Measurements from ENCODE around the gene CYP4F22. TPM values are rescaled to one million over a fixed set of nuclear protein-coding genes. Genes with fewer than 3 reads are reported as not detected.

CYP4F22 gene
- total RNA-seq, 2 experiments from 2014 or later: not detected

GRCh38 chr19:15564534-15565168 lies 56.3 kb downstream of the CYP4F22 start:
- H3K27ac ChIP-seq (ENCODE audit: low read depth, low read length, poor library complexity, severe bottlenecking): no peak overlapping the region
- no TSS peak for BruUV-seq (replicated peaks)
- no peaks in the 10 kb centered on the region for H3K79me2 ChIP-seq (ENCODE audit: insufficient read depth, low read depth, low read length)
- no peaks in the 10 kb centered on the region for H3K9me2 ChIP-seq (ENCODE audit: insufficient read depth, low read length)
- ChIA-PET POLR2A (interaction anchor here (0.6 kb wide), 2 partner anchors 509 to 681 kb away, joined by 3 to 5 read pairs; no protein-coding TSS in a partner anchor), CTCF (ENCODE audit: unreplicated experiment) (no interaction called here)
- no peaks in the 10 kb centered on the region for H4K20me1 ChIP-seq (ENCODE audit: insufficient read depth, low read length)
- intact Hi-C loops (cut with micrococcal nuclease; ENCODE audit: unreplicated experiment): no loop called here
- H3K4me3 ChIP-seq (ENCODE audit: low read depth, low read length, poor library complexity, severe bottlenecking): no peak overlapping the region
- no peak overlapping the region for H2AFZ ChIP-seq (ENCODE audit: low read length)
- no peak overlapping the region for H3K4me2 ChIP-seq (ENCODE audit: low read length)
- no peaks in the 10 kb centered on the region for H3K4me1 ChIP-seq (ENCODE audit: insufficient read depth, low read length, poor library complexity, severe bottlenecking)
- DNase-seq (ENCODE audit: low spot score): no peak
- TF ChIP-seq EZH2phosphoT487 (IDR thresholded peaks at IDR 0.05; ENCODE audit: borderline replicate concordance, low read depth, low read length) (no peak), CTCF (conservative IDR thresholded peaks at IDR 0.05; ENCODE audit: low read length) (no peak)
- no peaks in the 10 kb centered on the region for H3K9me3 ChIP-seq (ENCODE audit: low read length)
- H3K36me3 ChIP-seq (ENCODE audit: insufficient read depth, low read length): no peaks in the 10 kb centered on the region

DNA sequence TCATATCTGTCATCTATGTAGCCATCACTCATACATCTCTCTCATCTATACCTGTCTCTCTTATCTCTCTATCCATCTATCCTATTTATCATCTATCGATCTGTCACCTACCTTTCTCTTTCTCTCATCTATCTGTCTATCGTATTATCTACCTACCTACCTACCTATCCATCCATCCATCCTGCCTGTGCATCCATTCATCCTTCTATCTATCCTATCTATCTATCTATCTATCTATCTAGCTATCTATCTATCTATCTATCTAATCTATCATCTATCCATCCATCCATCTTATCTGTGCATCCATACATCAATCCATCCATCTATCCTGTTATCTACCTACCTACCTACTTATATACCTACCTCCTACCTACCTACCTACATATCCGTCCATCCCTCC lies 62.1 kb downstream of the CYP4F22 start:
- H3K4me1 ChIP-seq (ENCODE audit: insufficient read depth, low read length, poor library complexity, severe bottlenecking): no peaks in the 10 kb centered on the region
- no peaks in the 10 kb centered on the region for H4K20me1 ChIP-seq (ENCODE audit: insufficient read depth, low read length)
- H3K27ac ChIP-seq (ENCODE audit: low read depth, low read length, poor library complexity, severe bottlenecking): no peak overlapping the region
- BruUV-seq (replicated peaks): no TSS peak
- no peaks in the 10 kb centered on the region for H3K9me3 ChIP-seq (ENCODE audit: low read length)
- CTCF ChIA-PET (ENCODE audit: unreplicated experiment): no interaction called here
- POLR2A ChIA-PET: no interaction called here
- intact Hi-C loops (cut with micrococcal nuclease; ENCODE audit: unreplicated experiment): no loop called here
- no peak overlapping the region for H3K4me3 ChIP-seq (ENCODE audit: low read depth, low read length, poor library complexity, severe bottlenecking)
- H2AFZ ChIP-seq (ENCODE audit: low read length): no peak overlapping the region
- no peaks in the 10 kb centered on the region for H3K9me2 ChIP-seq (ENCODE audit: insufficient read depth, low read length)
- no peak overlapping the region for H3K4me2 ChIP-seq (ENCODE audit: low read length)
- TF ChIP-seq CTCF (conservative IDR thresholded peaks at IDR 0.05; ENCODE audit: low read length): no peak
- TF ChIP-seq EZH2phosphoT487 (IDR thresholded peaks at IDR 0.05; ENCODE audit: borderline replicate concordance, low read depth, low read length): no peak
- no peak for DNase-seq (ENCODE audit: low spot score)
- no peaks in the 10 kb centered on the region for H3K79me2 ChIP-seq (ENCODE audit: insufficient read depth, low read depth, low read length)
- H3K36me3 ChIP-seq (ENCODE audit: insufficient read depth, low read length): no peaks in the 10 kb centered on the region

GRCh38 chr19:15575406-15575805 lies 67.1 kb downstream of the CYP4F22 start:
- no peaks in the 10 kb centered on the region for H3K4me1 ChIP-seq (ENCODE audit: insufficient read depth, low read length, poor library complexity, severe bottlenecking)
- H3K79me2 ChIP-seq (ENCODE audit: insufficient read depth, low read depth, low read length): no peaks in the 10 kb centered on the region
- H3K9me3 ChIP-seq (ENCODE audit: low read length): no peaks in the 10 kb centered on the region
- H3K9me2 ChIP-seq (ENCODE audit: insufficient read depth, low read length): no peaks in the 10 kb centered on the region
- H3K4me2 ChIP-seq (ENCODE audit: low read length): no peak overlapping the region
- H3K27ac ChIP-seq (ENCODE audit: low read depth, low read length, poor library complexity, severe bottlenecking): no peak overlapping the region
- H4K20me1 ChIP-seq (ENCODE audit: insufficient read depth, low read length): no peaks in the 10 kb centered on the region
- no peak overlapping the region for H3K4me3 ChIP-seq (ENCODE audit: low read depth, low read length, poor library complexity, severe bottlenecking)
- ChIA-PET POLR2A (interaction anchor here (0.6 kb wide), 1 partner anchor 348 kb away, joined by 5 read pairs; no protein-coding TSS in a partner anchor), CTCF (ENCODE audit: unreplicated experiment) (no interaction called here)
- TF ChIP-seq CTCF (conservative IDR thresholded peaks at IDR 0.05; ENCODE audit: low read length) (no peak), EZH2phosphoT487 (IDR thresholded peaks at IDR 0.05; ENCODE audit: borderline replicate concordance, low read depth, low read length) (no peak)
- no peak overlapping the region for H2AFZ ChIP-seq (ENCODE audit: low read length)
- H3K36me3 ChIP-seq (ENCODE audit: insufficient read depth, low read length): no peaks in the 10 kb centered on the region
- no TSS peak for BruUV-seq (replicated peaks)
- no peak for DNase-seq (ENCODE audit: low spot score)
- intact Hi-C loops (cut with micrococcal nuclease; ENCODE audit: unreplicated experiment): no loop called here
